Cerebellar cortex (tissue), 1 donor: ENCODE data around the gene RBM42.
A peak's percentile ranks its signal among the peaks of the same experiment; 100 is the strongest.
"Not testable (repeated sequence)": the region's sequence is repeated elsewhere in the genome, so short reads cannot be mapped to it uniquely, and the experiment has no call there.

Experiments
- DNase-seq: peaks from one replicate; pipeline ENCODE4 v3.0.0-alpha.2; 2015; ENCODE audit warnings: low spot score

The RBM42 gene, protein sequence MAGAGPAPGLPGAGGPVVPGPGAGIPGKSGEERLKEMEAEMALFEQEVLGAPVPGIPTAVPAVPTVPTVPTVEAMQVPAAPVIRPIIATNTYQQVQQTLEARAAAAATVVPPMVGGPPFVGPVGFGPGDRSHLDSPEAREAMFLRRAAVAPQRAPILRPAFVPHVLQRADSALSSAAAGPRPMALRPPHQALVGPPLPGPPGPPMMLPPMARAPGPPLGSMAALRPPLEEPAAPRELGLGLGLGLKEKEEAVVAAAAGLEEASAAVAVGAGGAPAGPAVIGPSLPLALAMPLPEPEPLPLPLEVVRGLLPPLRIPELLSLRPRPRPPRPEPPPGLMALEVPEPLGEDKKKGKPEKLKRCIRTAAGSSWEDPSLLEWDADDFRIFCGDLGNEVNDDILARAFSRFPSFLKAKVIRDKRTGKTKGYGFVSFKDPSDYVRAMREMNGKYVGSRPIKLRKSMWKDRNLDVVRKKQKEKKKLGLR

DNA sequence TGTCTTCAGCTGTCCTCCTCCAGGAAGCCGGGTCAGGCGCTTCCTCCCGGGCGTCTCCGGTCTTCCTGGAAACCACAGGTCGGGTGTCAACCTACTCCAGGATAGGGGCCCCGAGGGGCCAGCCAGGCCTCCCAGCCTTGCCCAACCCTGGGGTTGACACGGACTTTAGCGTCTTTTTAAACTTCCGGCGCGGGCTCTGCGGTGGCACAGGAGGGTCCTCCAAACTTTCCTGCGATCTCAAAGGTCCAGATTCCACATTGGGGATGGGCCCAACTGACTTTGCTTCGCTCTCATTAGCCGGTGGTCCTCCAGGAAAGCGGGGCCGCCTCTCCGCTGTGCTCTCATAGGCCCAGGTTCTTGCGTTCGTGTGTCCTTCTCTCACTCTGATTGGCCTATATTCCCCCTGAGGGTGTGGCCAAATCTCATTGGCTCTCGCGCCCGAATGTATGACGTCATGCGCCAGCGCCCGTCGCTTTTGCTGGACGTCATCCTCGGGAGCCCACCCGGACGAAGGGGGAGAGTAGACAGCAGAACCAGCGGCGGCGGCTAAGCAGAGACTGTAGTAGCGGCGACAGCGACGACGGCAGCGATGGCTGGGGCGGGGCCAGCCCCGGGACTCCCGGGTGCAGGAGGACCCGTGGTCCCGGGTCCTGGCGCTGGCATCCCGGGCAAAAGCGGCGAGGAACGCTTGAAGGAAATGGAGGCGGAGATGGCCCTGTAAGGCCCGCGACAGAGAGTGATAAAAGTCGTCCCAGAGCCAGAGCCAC lies at the start of gene RBM42:
RBM42 (plus strand) TSS at position 472 of the 767 bp plus-strand sequence; CDS start at position 590, 118 bp downstream.
- DNase-seq: peak; percentile 99

DNA sequence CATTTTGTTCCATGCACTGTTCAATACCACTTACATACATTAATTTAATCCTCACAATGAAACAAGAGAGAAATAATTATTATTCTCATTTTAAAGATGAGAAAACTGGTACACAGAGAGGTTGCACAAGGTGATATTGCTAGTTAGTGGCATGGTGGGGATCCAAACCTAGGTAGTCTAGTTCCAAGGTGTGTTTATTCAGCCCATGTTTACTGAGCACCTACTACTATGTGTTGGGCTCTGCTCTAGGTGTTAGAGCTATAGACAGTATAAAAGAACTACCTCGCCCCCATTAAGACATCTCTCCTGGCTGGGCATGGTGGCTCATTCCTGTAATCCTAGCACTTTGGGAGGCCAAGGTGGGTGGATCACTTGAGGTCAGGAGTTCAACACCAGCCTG lies 46.1 kb upstream of the RBM42 start:
- no peak for DNase-seq

GRCh38 chr19:35585848-35586247 lies 43.0 kb upstream of the RBM42 start, which contains the start of gene PMIS2:
TSS of gene PMIS2 (plus strand) at chr19:35586173. CDS start at chr19:35586260, 87 bp downstream.
- no peak for DNase-seq

DNA sequence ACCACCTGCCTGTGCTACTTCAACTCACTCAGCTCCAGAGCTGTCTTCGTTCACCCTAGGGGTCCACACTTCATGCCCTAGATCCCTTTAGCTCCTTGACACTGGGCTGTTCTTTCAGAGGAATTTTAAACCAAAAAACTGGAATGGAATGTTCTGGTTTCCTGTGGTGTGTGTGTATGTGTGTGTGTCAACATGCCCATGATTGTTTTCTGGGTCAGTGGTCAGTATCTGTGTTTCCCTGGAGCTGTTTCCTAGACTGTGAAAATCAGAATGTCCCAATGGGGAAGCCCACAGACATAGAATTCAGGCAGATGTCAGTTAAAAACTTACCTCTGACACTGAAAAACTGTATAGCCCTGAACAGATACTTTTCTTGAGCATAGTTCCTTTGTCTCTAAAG lies 41.5 kb upstream of the RBM42 start:
- DNase-seq: no peak

DNA sequence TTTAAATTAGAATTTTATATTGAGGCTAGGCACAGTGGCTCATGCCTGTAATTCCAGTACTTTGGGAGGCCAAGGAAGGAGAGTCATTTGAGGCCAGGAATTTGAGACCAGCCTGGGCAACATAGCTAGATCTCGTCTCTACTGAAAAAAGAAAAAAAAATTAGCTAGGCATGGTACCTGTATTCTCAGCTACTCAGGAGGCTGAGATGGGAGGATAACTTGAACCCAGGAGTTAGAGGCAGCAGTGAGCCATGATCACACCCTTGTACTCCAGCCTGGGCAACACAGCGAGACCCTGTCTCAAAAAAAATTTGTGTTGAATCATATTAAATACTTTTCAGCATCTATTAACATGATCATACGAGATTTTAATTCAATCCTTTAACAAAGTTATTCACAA lies 38.0 kb upstream of the RBM42 start:
- DNase-seq: no peak

GRCh38 chr19:35592226-35592625 lies 36.6 kb upstream of the RBM42 start:
- peak; percentile 77 for DNase-seq

DNA sequence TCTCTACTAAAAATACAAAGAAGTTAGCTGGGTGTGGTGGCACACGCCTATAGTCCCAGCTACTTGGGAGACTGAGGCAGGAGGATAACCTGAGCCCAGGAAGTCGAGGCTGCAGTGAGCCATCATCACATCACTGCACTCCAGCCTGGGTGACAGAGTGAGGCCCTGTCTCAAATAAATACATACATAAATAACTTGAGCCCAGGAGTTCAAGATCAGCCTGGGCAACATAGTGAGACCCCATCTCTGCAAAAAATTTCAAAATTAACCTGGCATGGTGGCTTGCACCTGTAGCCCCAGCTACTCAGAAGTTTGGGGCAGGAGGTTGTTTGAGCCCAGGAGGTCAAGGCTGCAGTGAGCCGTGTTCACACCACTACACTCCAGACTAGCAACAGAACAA lies 33.8 kb upstream of the RBM42 start:
- DNase-seq: not testable (repeated sequence)

- no peak for DNase-seq
These were observed 32.9 kb upstream of the RBM42 start for GRCh38 chr19:35595928-35596327.

- peak; percentile 4 for DNase-seq
These were observed 32.4 kb upstream of the RBM42 start for GRCh38 chr19:35596366-35596999.

DNA sequence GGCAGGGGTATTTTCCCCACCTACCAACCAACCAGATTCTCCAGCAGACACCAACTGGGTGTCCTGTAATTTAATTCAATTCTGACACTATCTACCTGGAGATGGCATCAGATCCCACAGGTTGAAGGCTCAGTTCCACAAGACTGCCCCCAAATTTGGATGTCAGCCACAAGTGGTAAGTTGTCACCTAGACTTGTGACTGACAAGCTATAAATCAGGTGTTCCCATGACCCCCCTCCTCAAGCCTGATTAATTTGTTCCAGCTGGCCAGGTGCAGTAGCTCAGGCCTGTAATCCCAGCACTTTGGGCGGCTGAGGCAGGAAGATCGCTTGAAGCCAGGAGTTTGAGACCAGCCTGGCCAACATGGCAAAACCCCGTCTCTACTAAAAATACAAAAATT lies 26.9 kb upstream of the RBM42 start:
- DNase-seq: no peak

- DNase-seq: not testable (repeated sequence)
These were observed 24.4 kb upstream of the RBM42 start for GRCh38 chr19:35604436-35604835.

DNA sequence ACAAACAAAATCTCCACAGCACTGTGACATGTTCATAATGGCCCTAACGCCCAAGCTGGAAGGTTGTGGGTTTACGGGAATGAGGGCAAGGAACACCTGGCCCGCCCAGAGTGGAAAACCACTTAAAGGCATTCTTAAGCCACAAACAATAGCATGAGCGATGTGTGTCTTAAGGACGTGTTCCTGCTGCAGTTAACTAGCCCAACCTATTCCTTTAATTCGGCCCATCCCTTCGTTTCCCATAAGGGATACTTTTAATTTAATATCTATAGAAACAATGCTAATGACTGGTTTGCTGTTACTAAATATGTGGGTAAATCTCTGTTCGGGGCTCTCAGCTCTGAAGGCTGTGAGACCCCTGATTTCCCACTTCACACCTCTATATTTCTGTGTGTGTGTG lies 21.7 kb upstream of the RBM42 start:
- DNase-seq: not testable (repeated sequence)

DNA sequence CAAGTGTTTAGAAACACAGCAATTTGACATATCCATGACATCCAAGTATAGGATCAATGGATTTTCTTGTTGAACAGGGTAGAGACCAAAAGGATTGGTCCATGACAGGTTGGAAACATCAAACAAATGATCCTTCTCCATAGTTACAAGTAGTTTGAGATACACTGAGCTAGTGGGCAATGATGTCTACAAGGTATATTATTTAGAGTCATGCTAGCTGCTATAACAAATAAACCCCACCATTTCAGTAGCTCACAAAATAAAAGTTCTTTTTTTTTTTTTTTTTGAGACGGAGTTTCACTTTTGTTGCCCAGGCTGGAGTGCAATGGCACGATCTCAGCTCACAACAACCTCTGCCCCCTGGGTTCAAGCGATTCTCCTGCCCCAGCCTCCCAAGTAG lies 21.2 kb upstream of the RBM42 start:
- no peak for DNase-seq

- DNase-seq: no peak
These were observed 20.6 kb upstream of the RBM42 start for GRCh38 chr19:35608251-35608650.

GRCh38 chr19:35609851-35610353 lies 18.9 kb upstream of the RBM42 start:
- DNase-seq: no peak

DNA sequence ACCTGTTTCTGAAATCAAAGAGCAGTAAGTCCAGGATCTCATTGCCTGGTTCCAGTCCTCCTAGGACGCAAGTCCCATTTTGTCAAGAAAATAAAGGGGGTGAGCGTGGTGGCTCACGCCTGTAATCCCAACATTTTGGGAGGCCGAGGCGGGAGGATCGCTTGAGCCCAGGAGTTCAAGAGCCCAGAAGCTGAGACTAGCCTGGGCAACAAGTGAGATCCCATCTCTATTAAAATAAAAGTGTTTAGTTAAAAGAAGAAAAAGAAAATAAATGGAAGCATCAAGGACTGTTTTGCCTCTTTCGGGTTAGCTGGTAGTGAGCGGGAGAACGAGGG lies 16.6 kb upstream of the RBM42 start:
- DNase-seq: no peak

GRCh38 chr19:35612559-35613321 lies 16.1 kb upstream of the RBM42 start, which contains the start of gene HAUS5:
TSS of gene HAUS5 (plus strand) at chr19:35612735. CDS start at chr19:35612795, 60 bp downstream.
- DNase-seq: peak; percentile 92

DNA sequence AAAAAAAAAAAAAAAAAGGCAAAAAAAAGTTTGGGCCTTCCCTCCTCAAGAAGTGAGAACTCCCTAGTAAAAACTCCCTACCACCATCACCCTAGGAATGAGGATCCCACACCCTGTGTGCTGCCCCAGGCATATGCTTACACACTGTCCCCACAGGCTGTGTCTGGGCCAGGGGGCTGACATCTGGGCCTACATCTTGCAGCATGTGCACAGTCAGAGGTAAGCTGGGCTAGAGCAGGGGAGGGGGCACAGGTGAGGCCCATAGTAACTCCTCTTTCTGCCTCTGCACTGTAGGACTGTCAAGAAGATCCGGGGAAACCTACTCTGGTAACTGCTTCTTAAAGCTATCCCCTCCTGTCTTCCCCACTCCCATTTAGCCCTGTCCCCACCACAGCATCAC lies 15.3 kb upstream of the RBM42 start:
- no peak for DNase-seq

DNA sequence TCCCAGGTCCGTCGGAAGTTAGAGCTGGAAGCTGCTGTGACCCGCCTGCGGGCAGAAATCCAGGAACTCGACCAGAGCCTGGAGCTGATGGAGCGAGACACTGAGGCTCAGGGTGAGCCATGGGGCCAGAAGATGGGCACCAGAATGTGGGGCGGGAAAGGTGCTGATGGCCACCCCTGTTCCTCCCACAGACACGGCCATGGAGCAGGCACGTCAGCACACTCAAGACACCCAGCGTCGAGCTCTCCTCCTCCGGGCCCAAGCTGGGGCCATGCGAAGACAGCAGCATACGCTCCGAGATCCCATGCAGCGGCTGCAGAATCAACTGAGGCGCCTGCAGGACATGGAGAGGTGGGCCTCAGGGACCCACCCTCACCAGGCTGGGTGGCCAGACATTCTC lies 13.8 kb upstream of the RBM42 start:
- no peak for DNase-seq

- DNase-seq: no peak
These were observed 10.0 kb upstream of the RBM42 start for GRCh38 chr19:35618857-35619256.

DNA sequence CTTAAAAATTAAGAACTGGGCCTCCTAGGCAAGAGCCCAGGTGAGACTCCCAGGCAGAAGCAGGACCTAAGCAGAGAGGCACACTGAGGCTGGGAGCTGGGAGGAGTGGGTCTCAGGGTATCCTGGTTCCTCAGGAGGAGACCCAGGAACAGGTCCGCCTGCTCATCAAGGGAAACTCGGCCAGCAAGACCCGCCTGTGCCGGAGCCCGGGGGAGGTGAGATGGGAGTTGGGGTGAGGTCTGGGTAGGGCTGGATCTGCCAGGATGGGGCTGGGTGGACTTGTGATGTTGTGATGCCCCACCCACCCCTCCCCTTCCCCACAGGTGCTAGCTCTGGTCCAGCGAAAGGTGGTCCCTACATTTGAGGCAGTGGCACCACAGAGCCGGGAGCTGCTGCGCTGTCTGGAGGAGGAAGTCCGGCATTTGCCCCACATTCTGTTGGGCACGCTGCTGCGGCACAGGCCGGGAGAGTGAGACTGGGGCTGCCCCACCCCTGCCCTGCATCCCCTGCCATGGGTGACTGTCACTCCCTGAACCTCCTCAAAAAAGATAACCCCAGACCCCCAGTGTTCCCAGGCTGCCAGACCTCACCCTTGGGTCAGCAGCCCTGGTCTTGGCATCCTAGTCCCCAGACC lies 9.4 kb upstream of the RBM42 start:
- DNase-seq: no peak
